Measurements from ENCODE around the gene DAG1. TPM values are rescaled to one million over a fixed set of nuclear protein-coding genes. Genes with fewer than 3 reads are reported as not detected.

The DAG1 gene
- total RNA-seq, 2 donors from 2014 or later: 145 to 176 TPM

GRCh38 chr3:49536875-49537533 lies 66.9 kb downstream of the DAG1 start:
- no peaks in the 10 kb centered on the region for H3K27me3 ChIP-seq (ENCODE audit: control insufficient read depth, insufficient read depth, low read length, poor library complexity, severe bottlenecking)
- H3K36me3 Mint-ChIP-seq (ENCODE audit: low read depth): peaks cover 14% of the 10 kb centered on the region
- H3K27me3 Mint-ChIP-seq (ENCODE audit: insufficient read depth): peaks cover 3% of the 10 kb centered on the region
- no peak overlapping the region for H3K9ac ChIP-seq (ENCODE audit: extremely low read depth, low read length, poor library complexity, severe bottlenecking)
- H3K4me1 Mint-ChIP-seq: peaks cover 4% of the 10 kb centered on the region
- H3K27ac Mint-ChIP-seq: peak overlapping the region; percentile 66
- DNase-seq: no peak
- H3K9me3 ChIP-seq (ENCODE audit: control insufficient read depth, low read length): no peaks in the 10 kb centered on the region
- H3K4me3 ChIP-seq (ENCODE audit: low read length): no peak overlapping the region
- 93 to 97% methylated on average over 14 to 16 of the region's 16 CpGs for WGBS, 2 experiments (ENCODE audit: insufficient coverage in 1 of 2, insufficient read length in 1 of 2)
- H3K4me1 ChIP-seq (ENCODE audit: control insufficient read depth, insufficient read depth, low read length): no peaks in the 10 kb centered on the region
- H3K36me3 ChIP-seq (ENCODE audit: control insufficient read depth, insufficient read depth, low read length): peaks cover 26% of the 10 kb centered on the region
- H3K4me3 Mint-ChIP-seq: no peak overlapping the region
- peak overlapping the region; percentile 0 for H3K27ac ChIP-seq (ENCODE audit: low read depth, low read length)
- H3K9me3 Mint-ChIP-seq: no peaks in the 10 kb centered on the region
- no peak for TF ChIP-seq CTCF (conservative IDR thresholded peaks at IDR 0.05)

- DNase-seq: peak; percentile 98
- Histone ChIP-seq H3K9me3 (ENCODE audit: control insufficient read depth, low read length) (peaks cover 4% of the 10 kb centered on the region), H3K27me3 (ENCODE audit: control insufficient read depth, insufficient read depth, low read length, poor library complexity, severe bottlenecking) (peaks cover 15% of the 10 kb centered on the region), H3K36me3 (ENCODE audit: control insufficient read depth, insufficient read depth, low read length) (no peaks in the 10 kb centered on the region), H3K27ac (ENCODE audit: low read depth, low read length) (peak overlapping the region; percentile 82), H3K9ac (ENCODE audit: extremely low read depth, low read length, poor library complexity, severe bottlenecking) (peak overlapping the region; percentile 62), H3K4me3 (ENCODE audit: low read length) (peak overlapping the region; percentile 80), H3K4me1 (ENCODE audit: control insufficient read depth, insufficient read depth, low read length) (no peaks in the 10 kb centered on the region)
- Mint-ChIP-seq H3K4me3 (peak overlapping the region; percentile 62), H3K27me3 (ENCODE audit: insufficient read depth) (peaks cover 26% of the 10 kb centered on the region), H3K4me1 (peaks cover 4% of the 10 kb centered on the region), H3K36me3 (ENCODE audit: low read depth) (no peaks in the 10 kb centered on the region), H3K9me3 (no peaks in the 10 kb centered on the region), H3K27ac (peak overlapping the region; percentile 79)
- peak; percentile 95 for TF ChIP-seq CTCF (conservative IDR thresholded peaks at IDR 0.05)
- WGBS, 2 experiments (ENCODE audit: insufficient coverage in 1 of 2, insufficient read length in 1 of 2): 0 to 2% methylated on average over 19 to 63 of the region's 63 CpGs
Observed at GRCh38 chr3:49539659-49540560, 69.8 kb downstream of the DAG1 start.

- Mint-ChIP-seq H3K36me3 (ENCODE audit: low read depth) (no peaks in the 10 kb centered on the region), H3K27me3 (ENCODE audit: insufficient read depth) (peaks cover 13% of the 10 kb centered on the region), H3K4me3 (no peak overlapping the region), H3K9me3 (no peaks in the 10 kb centered on the region), H3K4me1 (peaks cover 15% of the 10 kb centered on the region), H3K27ac (no peak overlapping the region)
- Histone ChIP-seq H3K27ac (ENCODE audit: low read depth, low read length) (no peak overlapping the region), H3K27me3 (ENCODE audit: control insufficient read depth, insufficient read depth, low read length, poor library complexity, severe bottlenecking) (peaks cover 12% of the 10 kb centered on the region), H3K9me3 (ENCODE audit: control insufficient read depth, low read length) (no peaks in the 10 kb centered on the region), H3K4me3 (ENCODE audit: low read length) (no peak overlapping the region), H3K9ac (ENCODE audit: extremely low read depth, low read length, poor library complexity, severe bottlenecking) (no peak overlapping the region), H3K36me3 (ENCODE audit: control insufficient read depth, insufficient read depth, low read length) (no peaks in the 10 kb centered on the region), H3K4me1 (ENCODE audit: control insufficient read depth, insufficient read depth, low read length) (peaks cover 4% of the 10 kb centered on the region)
- TF ChIP-seq CTCF (conservative IDR thresholded peaks at IDR 0.05): no peak
- DNase-seq: no peak
Observed at GRCh38 chr3:49552087-49552486, 82.0 kb downstream of the DAG1 start.
